CD1c-positive myeloid dendritic cell (primary cell): Measurements from ENCODE around the gene MYOF.
"Not testable (repeated sequence)": the region's sequence is repeated elsewhere in the genome, so short reads cannot be mapped to it uniquely, and the experiment has no call there.

Experiments
- DNase-seq: peaks from one replicate; pipeline ENCODE4 v3.0.0-alpha.2; 2016; ENCODE audit errors: extremely low spot score

Gene MYOF

DNA sequence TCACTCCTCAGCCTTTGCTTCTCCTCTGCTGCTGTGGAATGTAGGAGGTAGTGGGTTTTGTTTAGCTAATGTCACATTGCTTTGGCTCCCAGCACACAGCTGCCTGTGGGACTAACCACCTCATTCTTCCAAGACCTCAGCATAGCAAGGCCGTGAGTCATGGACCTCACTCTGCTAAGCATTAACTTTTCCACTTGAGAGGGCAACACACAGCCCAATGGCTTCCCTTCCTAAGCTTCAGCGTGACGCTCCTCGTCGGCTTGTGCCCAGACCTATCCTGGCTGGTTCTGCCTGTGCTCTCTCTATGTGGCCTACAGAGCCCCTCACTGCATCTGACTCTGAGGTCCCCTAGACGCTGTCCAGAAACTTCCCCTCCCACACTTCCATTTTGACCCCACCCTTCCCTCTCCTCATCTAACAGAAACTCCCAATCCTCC is 23.3 kb downstream of the MYOF start:
- peak; percentile 22 for DNase-seq

DNA sequence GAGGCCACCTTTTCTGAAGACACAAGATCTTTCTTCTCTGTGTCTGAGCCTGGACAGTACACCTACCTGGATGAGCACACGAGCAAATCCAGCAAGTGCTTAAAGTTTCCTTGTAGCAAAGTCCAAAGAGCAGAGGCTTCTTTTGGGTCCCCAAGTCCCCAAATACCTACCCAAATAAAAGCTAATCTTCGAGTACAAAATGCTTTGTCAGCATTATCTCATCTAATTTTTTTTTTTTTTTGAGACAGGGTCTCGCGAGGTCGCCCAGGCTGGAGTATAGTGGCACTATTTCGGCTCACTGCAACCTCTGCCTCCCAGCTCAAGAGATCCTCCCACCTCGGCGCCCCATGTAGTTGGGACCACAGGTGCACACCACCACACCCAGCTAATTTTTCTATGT is 24.6 kb downstream of the MYOF start:
- no peak for DNase-seq

DNA sequence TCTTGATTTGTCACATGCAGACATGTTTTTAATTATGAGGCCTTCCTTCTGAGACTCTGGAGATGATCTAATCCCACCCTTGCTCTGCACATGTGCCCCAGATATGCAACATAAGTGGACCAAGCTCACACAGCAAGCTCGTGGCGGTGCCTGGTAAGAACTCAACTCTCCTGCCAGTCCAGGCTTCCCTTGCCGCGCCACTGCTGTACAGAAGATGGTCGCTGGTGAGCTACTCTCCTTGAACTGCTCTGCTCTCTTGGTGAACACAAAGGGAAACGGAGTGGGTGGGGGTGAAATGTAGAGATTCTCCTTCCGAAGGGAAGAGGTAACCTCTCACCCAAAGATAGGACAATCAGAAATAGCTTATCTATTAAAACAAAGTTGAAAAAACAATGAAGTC is 25.7 kb downstream of the MYOF start:
- DNase-seq: no peak

DNA sequence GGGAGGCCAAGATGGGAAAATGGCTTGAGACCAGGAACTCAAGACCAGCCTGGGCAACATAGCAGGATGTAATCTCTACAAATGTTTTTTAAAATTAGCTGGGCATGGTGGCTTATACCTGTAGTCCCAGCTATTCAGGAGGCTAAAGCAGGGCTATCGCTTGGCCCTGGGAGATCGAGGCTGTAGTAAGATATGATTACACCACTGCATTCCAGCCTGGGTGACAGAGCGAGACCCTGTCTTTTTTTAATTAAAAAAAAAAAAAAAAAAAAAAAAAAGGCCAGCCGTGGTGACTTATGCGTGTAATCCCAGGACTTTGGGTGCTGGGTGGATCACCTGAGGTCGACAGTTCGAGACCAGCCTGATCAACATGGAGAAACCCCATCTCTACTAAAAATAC is 27.4 kb downstream of the MYOF start:
- DNase-seq: no peak

DNA sequence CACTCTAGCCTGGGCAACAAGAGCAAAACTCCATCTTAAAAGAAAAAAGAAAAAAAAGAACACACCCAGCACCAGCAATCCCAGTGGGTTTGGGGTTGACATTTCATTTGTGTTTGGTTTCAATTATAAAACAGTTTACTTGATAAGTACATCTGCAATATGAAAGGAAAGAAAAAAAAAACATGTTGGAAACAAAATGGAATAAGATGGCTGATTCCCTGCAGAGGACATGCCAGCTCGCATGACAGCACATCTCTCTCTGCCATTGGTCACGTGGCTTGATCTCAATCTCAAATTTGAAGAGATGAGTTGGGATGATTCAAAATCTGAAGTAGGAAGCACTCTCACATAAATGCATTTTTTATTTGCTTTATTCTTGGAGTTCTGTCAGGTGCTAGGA is 28.0 kb downstream of the MYOF start:
- DNase-seq: no peak

DNA sequence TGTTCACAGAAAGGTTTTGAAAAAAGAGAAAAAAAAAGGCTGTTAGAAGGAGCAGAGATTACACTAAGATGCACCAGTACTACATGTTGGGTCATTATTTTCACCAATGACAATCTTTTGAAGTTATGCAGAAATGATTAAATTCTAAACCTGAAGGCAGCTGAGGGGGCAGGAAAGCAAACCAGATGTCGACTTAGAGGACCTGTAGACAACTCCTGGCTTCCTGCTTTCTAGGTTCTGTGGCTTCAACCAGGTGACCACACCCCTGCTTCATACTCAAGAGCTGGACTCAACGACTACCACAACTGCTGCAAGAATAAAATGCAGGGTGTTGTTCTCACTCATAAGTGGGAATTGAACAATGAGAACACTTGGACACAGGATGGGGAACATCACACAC is 30.0 kb downstream of the MYOF start:
- no peak for DNase-seq

DNA sequence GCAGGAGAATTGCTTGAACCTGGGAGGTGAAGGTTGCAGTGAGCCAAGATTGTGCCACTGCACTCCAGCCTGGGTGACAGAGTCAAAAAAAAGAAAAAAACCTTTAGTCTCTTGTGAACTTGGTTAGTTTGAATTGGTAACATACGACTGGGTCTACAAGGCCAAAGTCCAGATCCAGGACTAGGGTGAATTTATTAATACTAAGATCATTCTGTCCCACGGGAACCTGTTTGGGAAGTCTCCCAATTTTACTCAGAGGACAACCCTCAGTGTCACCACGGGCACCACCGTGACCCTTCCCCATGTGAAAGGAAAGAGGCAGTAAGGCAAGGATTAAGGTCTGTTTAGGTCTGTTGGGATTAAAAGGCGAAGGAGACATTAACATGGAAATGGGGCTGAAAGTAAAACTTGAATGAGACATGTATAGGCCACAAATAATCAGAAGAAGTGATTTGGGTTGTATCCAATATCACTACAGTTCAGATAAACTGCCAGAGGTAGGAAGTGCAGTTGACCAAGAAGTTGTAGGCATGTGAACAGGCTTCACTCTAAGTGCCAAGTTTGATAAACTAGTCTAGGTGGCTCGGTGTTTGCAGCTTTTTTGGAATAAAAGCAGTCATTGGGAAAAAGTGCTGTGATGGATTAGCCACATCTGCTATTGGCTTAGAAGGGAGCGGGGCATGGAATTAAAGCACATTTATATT is 30.7 kb downstream of the MYOF start:
- DNase-seq: no peak

DNA sequence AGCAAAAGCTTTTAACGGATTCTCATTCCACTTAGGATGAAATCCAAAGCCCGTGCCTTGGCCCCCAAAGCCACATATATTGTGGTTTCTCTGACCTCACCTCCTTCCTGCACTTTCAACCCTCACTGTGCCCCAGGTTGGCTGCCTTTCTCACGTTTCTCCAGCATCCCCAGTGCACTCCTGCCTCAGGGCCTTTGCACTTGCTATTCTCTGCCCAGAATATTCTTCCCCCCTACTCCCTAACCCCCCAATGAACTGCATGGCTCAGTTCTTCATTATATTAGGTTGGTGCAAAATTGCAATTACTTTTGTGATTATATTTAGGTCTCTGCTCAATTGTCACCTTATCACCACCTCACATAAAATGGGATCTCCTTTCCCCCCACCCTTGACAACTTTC is 34.2 kb downstream of the MYOF start:
- DNase-seq: no peak

DNA sequence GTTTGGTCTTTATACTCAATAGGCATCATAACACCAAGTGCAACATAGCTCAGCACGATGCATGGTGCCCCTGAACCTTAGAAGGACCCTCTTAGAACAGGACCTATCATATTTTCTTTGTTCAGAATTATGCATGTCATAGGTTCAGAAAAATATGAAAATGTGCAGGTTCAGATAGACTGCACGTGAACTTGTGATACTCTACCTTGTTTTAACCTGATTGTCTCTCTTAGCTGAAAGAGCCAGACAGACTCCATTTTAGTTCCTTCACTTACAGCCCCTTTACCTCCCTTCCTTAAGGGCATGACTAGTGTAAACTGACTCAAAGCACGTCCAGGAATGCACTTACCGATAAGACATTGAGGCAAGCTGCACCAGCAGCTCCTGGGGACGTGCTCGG is 35.1 kb downstream of the MYOF start:
- no peak for DNase-seq

DNA sequence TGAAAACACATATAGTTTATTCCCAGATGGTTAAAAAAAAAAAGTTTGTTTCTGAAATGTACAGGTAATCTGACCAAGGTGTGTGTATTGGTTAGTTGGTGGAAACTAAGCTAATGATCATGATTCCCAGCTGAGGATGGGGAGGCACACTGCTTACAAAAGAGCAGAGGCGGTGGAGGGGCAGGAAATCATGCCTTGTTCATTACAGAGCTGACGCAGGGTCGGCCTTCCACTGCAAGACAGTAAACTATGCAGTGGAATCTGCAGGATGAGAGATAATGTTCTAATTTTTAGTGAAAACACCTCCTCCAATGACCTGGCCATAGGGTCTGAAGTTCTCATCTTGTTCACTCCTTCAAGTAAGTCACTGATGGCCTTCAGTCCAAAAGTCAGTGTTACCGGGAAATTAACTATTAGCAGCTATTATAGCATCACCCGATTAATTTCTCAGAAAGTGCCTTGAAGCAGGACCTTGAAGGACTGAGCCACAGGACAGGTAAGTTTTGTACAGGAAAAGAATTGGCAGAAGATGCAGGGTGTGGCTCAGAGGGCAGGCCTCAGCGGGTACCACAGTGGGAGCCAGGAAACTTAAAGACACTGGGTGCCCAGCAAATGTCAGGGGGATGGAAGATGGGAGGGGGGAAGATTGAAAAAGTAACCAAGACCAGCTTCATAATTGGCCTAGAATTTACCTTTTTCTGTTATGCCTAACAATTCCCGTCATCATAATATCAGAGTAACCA is 36.0 kb downstream of the MYOF start:
- DNase-seq: no peak

DNA sequence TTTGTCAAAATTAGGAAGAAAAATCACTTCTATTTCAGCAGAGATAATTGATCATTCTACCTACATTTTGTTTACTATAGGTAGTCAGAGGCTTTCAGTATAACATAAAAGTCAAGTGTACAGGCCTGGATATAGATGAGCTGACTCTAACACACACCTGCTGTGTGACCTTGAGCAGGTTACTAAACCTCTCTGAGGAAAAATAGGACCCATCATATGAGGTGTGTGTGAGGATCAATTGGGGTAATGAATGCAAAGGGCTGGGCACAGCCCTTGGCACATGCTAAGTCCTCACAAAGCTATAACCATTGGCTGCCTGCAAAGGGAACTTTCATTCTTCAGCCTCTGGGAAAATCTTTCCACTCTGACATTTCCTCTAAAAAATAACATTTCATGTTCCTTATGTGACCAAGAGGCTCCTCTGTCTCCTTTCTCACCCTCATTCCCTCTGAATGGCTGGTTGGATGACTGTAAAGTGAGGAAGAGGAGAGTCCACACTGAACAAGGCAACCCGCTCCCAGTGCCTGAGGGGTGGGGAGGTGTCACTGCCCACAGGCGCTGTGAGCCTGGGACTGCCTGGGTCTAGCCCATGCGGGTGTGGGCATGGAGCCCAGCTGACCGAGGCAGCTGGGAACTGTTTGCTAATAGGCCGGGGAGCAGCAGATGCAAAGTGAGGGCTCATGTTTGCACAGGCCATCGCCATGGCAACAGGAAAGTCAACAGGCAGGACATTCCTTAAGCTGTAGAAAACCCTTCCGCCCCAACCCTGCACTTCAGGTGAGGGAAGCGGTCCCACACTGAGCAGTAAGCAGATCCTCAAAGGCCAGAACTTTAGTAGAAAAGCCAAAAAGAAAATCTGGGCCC is 36.8 kb downstream of the MYOF start:
- no peak for DNase-seq

DNA sequence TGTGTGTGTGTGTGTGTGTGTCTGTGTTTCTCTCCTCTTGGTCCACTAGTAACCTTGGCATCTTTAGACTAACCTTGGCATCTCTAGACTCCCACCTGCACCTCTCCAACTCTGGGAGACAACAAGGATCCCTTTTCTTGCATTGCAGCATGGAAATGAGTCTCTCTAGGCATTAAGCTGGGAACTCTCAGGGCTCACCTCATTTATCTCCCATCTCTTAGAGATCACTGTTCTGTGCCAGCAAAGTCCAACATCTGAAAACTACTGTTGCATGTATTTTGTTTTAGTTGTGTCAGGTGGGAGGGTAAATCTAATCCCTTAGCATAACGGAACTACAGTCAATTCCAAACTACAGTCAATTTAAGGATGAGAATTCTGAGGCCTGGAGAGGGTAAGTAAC is 38.7 kb downstream of the MYOF start:
- no peak for DNase-seq

DNA sequence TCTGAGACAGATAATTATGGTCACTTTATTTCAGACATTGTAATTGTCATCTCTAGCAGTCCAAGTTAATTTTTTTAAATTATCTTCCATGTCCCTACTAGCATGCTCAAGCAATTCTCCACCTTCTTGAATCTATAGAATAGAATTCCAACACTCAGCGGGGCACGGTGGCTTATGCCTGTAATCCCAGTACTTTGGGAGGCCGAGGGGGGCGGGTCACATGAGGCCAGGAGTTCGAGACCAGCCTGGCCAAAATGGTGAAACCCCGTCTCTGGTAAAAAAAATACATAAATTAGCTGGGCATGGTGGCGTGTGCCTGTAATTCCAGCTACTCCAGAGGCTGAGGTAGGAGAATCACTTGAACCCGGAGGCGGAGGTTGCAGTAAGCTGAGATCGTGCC is 39.4 kb downstream of the MYOF start:
- DNase-seq: not testable (repeated sequence)

DNA sequence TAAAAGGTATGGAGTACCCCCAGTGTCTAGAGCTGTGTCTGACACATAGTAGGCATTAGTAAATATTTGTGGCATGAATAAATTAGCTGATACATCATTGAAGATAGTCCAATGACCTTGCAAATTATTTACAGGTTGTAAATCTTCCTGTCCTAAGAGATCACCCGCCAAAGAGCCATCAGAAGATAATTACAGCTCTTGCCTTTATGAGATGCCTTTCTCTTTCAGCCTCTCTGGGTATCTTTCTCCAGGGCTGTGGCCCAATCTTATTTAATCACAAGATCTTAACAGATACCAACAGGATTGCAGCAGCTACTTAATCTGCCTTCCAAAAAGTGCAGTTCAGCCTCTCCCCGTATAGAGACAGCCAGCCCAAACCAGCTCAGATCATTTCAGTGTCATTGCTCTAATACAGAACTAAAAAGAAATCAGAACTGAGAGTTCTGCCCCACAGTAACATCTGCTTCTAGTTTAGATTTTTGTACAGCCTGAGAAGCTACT is 41.5 kb downstream of the MYOF start:
- no peak for DNase-seq

DNA sequence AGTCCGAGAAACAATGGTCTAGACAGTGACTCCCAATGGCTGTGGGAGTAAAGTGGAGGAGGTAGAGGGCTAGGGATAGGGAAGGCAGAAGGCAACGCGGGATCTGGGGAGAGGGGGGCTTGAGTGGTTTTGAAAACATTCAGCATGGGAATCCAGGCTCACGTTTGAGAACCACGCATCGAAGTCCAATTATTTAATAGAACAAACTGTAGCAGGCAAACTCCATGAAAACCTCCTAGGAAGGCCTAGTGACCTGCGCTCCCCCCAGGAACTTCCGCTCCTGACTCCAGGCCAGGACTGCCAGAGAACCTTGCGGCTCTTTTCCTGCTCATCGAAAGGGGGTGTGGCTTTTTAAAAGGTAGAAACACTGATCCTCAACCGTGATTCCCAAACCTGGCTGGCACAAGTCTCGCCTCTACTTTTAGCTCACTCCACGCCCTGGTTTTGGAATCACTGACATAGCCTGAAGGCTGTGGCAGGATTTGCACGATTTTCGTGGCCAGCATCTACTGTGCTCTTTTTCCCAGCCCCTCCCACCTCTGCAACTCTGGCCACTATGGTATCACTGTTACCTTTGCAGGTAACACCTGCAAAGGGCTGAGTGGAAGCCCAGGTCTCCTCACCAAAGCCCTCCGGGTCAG is 43.4 kb downstream of the MYOF start:
- no peak for DNase-seq

DNA sequence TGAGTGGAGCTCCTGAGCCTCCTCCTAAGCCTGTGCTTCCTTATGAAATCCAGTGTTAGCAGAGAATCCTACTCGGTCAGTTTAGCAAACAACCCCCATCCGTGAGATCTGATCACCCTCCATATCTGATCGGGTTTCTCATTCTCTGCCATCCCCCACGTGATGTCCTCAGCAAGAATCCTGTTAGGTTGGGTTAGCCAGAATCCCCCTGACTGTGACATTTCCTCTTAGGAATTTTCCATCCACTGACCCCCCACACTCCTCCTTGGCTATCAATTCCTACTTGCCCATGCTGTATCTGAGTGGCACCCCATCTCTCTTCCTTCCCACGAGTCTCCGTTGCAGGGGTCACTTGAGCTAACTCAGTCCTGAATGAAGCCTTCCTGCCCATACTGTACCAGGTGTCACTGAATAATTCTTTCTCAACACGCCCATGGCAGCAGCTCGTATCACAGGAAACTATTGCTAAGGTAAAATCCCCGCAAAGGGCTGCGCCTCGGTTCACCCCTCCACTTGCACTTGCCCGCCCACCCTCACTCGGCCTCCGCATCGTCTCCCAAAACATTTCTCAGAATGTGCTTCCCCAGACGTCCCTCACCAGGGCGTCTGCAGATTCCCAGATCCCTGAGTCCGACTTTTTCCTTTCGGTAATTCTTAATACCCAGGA is 44.1 kb downstream of the MYOF start:
- no peak for DNase-seq

DNA sequence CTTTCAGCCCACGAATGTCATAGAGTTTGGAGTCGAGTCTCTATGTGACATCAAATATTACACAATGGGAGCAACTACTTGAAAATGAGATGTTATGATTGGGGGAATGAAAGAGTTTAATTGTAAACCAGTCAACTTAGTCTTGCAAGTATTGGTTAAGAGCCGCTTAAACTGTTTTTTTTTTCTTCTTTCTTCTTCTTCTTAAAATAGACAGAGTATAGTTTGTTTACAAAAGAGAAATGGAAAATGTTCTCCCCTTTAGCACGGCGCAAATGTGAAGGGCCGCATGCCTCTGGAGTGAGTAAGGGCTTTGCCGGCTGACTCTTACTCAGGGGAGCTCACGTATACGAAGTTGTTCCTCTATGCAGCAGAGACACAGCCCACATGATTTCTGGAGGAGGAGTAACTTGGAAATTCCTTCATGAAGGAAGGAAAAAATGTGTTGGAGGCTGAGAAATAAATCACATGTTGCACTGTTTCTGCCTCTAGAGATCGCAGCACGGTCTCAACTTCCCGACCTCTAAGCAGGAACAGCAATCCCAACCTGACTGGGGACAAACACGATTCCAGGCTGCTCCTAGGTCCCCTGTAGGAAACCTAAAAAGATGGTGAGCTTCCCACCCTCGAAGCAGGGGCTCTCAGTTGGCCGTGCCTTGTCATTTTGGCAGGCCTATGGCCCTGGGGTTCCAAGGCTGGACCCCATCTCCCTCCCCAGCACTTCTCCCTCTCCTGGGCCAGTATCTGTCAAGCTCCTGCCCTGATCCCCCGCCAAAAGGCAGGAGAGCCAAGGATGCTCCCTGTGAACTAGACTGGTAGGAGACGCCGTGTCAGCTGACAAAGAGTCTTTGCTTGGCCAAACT is 44.8 kb downstream of the MYOF start:
- peak; percentile 92 for DNase-seq

DNA sequence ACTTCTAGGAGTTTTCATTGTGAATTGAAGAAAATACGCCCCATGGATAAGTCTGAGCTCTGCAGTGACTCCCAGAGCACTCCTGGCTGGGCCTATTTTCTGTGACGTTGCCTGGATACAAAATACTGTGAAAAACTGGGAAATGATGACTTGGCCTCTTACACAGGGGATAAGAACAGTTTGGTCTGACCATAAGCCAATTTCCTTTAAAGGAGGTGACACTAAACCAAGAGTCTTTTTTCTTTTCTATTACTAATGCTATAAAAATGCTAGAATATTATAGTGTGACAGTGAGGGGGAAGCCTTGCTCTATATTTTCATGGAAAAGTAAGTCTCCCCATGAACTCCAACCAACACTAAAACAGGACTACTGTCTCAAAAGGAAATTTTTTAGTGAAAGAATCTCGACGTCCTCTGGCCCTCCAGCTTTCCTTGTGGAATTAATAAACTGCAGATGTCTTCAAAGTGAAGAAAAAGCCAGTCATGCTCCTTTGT is 45.5 kb downstream of the MYOF start:
- peak; percentile 65 for DNase-seq

DNA sequence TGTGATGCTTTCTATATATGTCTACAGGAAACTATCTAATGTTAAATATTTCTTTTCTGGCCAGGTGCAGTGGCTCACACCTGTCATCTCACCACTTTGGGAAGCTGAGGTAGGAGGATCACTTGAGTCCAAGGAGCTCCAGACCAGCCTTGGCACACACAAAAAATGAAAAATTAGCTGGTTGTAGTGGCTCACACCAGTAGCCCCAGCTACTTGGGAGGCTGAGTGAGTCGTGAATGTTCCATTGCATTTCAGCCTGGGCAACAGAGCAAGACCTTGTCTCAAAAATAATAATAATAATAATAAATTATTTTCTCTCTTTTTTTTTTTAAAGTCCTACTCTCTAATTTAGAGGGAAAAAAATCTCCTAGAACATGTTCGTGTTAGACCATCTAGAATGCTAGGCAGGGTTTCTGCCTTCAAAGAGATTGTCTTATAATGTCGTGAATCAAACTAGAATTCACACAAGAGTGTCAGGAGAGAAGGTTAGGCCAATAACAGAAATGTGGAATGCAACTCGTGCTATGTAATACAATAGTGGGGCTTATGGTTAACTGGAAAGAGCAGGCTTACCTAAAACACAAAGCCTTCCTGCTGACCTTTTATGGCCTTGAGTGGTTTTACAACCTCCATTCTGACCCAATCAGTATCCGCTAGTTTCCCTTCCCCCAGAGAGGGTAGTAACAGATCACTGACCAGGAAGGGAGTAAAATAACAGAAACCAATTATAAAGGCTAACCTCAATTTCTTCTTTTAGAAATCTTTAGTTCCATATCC is 46.3 kb downstream of the MYOF start:
- DNase-seq: peak; percentile 87
